NCI-H2196 (cell line): ENCODE measurements around the gene HMX2.

Source experiments
- DNase-seq: peaks from one replicate; lab custom pipeline; 2025; ENCODE audit not compliant: unreplicated experiment; lab: John Stamatoyannopoulos, UW

HMX2 gene

GRCh38 chr10:123147635-123148413 lies at the start of gene HMX2:
TSS of gene HMX2 (plus strand) at chr10:123148136. CDS start at chr10:123148379, 243 bp downstream.
- peak; percentile 41 for DNase-seq

GRCh38 chr10:123100030-123100762 lies 47.7 kb upstream of the HMX2 start:
- DNase-seq: no peak

GRCh38 chr10:123101872-123102271 lies 46.1 kb upstream of the HMX2 start:
- no peak for DNase-seq

GRCh38 chr10:123102673-123103072 lies 45.3 kb upstream of the HMX2 start:
- DNase-seq: peak; percentile 17

GRCh38 chr10:123103944-123104343 lies 44.0 kb upstream of the HMX2 start:
- no peak for DNase-seq

GRCh38 chr10:123109466-123109865 lies 38.5 kb upstream of the HMX2 start:
- no peak for DNase-seq

GRCh38 chr10:123117644-123118417 lies 30.1 kb upstream of the HMX2 start:
- DNase-seq: no peak

GRCh38 chr10:123119081-123119480 lies 28.9 kb upstream of the HMX2 start:
- no peak for DNase-seq

- no peak for DNase-seq
Measured at GRCh38 chr10:123126246-123126645, 21.7 kb upstream of the HMX2 start.

- no peak for DNase-seq
Measured at GRCh38 chr10:123129618-123130271, 18.2 kb upstream of the HMX2 start.

- peak; percentile 75 for DNase-seq
Measured at GRCh38 chr10:123132576-123133477, 15.1 kb upstream of the HMX2 start.

GRCh38 chr10:123133541-123134342 lies 14.2 kb upstream of the HMX2 start:
- no peak for DNase-seq

- no peak for DNase-seq
Measured at GRCh38 chr10:123134343-123134914, 13.5 kb upstream of the HMX2 start.

GRCh38 chr10:123134915-123135414 lies 13.0 kb upstream of the HMX2 start:
- DNase-seq: peak; percentile 29

- DNase-seq: peak; percentile 25
Measured at GRCh38 chr10:123135415-123136141, 12.4 kb upstream of the HMX2 start, which contains the start of gene HMX3. TSS of gene HMX3 (plus strand) at chr10:123135970. CDS start at chr10:123136051, 81 bp downstream.

GRCh38 chr10:123136221-123136805 lies 11.6 kb upstream of the HMX2 start:
- no peak for DNase-seq

- DNase-seq: no peak
Measured at GRCh38 chr10:123136806-123137642, 10.9 kb upstream of the HMX2 start.
